GM21423 (cell line): ENCODE measurements around the gene OR52M1.
"Not testable (repeated sequence)": the region's sequence is repeated elsewhere in the genome, so short reads cannot be mapped to it uniquely, and the experiment has no call there.

Experiments used
- ATAC-seq: cut with Tn5 transposase; IDR thresholded peaks from one replicate; pipeline ENCODE4 v1.9.1; 2021; ENCODE audit warnings: mild to moderate bottlenecking, moderate library complexity; ENCODE audit not compliant: unreplicated experiment

Gene OR52M1

GRCh38 chr11:4544891-4545290 lies at the start of gene OR52M1:
Gene OR52M1 (plus strand): TSS chr11:4545191. CDS start chr11:4545191, 0 bp downstream.
- ATAC-seq: no peak

- ATAC-seq: no peak
These were observed 49.5 kb upstream of the OR52M1 start for GRCh38 chr11:4495487-4495886.

GRCh38 chr11:4495986-4496385 lies 49.0 kb upstream of the OR52M1 start:
- no peak for ATAC-seq

- ATAC-seq: no peak
These were observed 48.3 kb upstream of the OR52M1 start for GRCh38 chr11:4496557-4497248.

GRCh38 chr11:4508886-4509285 lies 36.1 kb upstream of the OR52M1 start:
- ATAC-seq: no peak

- no peak for ATAC-seq
These were observed 33.4 kb upstream of the OR52M1 start for GRCh38 chr11:4511282-4512245.

GRCh38 chr11:4514196-4514595 lies 30.8 kb upstream of the OR52M1 start:
- ATAC-seq: no peak

- ATAC-seq: no peak
These were observed 22.7 kb upstream of the OR52M1 start for GRCh38 chr11:4522339-4522738.

- no peak for ATAC-seq
These were observed 22.2 kb upstream of the OR52M1 start for GRCh38 chr11:4522752-4523151.

GRCh38 chr11:4523666-4524065 lies 21.3 kb upstream of the OR52M1 start:
- ATAC-seq: no peak

- no peak for ATAC-seq
These were observed 17.1 kb upstream of the OR52M1 start for GRCh38 chr11:4527926-4528325.

GRCh38 chr11:4531686-4532085 lies 13.3 kb upstream of the OR52M1 start:
- ATAC-seq: not testable (repeated sequence)

- ATAC-seq: no peak
These were observed 5.3 kb upstream of the OR52M1 start for GRCh38 chr11:4539603-4540219.

GRCh38 chr11:4541071-4541470 lies 3.9 kb upstream of the OR52M1 start:
- no peak for ATAC-seq

- no peak for ATAC-seq
These were observed 1.4 kb upstream of the OR52M1 start for GRCh38 chr11:4543561-4543960.

- ATAC-seq: no peak
These were observed 1.9 kb downstream of the OR52M1 start for GRCh38 chr11:4546878-4547277.

GRCh38 chr11:4547416-4547815 lies 2.4 kb downstream of the OR52M1 start:
- no peak for ATAC-seq

GRCh38 chr11:4551346-4551979 lies 6.5 kb downstream of the OR52M1 start:
- no peak for ATAC-seq

GRCh38 chr11:4559527-4560440 lies 14.8 kb downstream of the OR52M1 start:
- ATAC-seq: no peak

GRCh38 chr11:4560467-4560866 lies 15.5 kb downstream of the OR52M1 start:
- ATAC-seq: no peak
